ENCODE measurements around the gene CD84.

- no peak for TF ChIP-seq POLR2AphosphoS5 (IDR thresholded peaks at IDR 0.05; ENCODE audit: borderline replicate concordance, low read depth, low read length)
- TF ChIP-seq EZH2 (IDR thresholded peaks at IDR 0.05), result no peak
These were observed 37.5 kb downstream of the CD84 start for GRCh38 chr1:160541622-160542302.

All from SK-N-MC (cell line).